Left lung (tissue), 10 donors: Measurements from ENCODE around the gene HOXA4. TPM values are rescaled to one million over a fixed set of nuclear protein-coding genes. Genes with fewer than 3 reads are reported as not detected.

ENCODE experiments used
- ATAC-seq: fragments of 200-7000 bp; cut with Tn5 transposase; one replicate; pipeline ENCODE4 v1.9.1; 2020; ENCODE audit warnings: moderate library complexity
- DNase-seq, 4 donors: peaks; one replicate each; pipeline ENCODE4 v3.0.0-alpha.2; 2013 to 2020
- H3K27ac ChIP-seq, 2 donors: fragments of 200-600 bp; sonication (generic) in 1 of 2; one replicate each; pipeline versions ENCODE4 v1.5.0 to v1.8.0; 2020 to 2021
- H3K27me3 ChIP-seq, 2 donors: fragments of 200-600 bp; sonication (generic) in 1 of 2; one replicate each; pipeline versions ENCODE4 v1.5.0 to v1.8.0; 2020 to 2021
- H3K36me3 ChIP-seq, 2 donors: fragments of 200-600 bp; sonication (generic) in 1 of 2; one replicate each; pipeline versions ENCODE4 v1.5.0 to v1.8.0; 2020 to 2021
- H3K4me1 ChIP-seq, 2 donors: fragments of 200-600 bp; one replicate each; pipeline ENCODE4 v1.8.0; 2021
- H3K4me3 ChIP-seq, 2 donors: fragments of 200-600 bp; sonication (generic) in 1 of 2; one replicate each; pipeline versions ENCODE4 v1.5.0 to v1.8.0; 2020 to 2021; ENCODE audit warnings: mild to moderate bottlenecking in 1 of 2
- H3K9me3 ChIP-seq, 2 donors: fragments of 200-600 bp; sonication (generic) in 1 of 2; one replicate each; pipeline versions ENCODE4 v1.5.0 to v1.8.0; 2020 to 2021
- CTCF ChIP-seq, 2 donors: fragments of 200-600 bp; sonication (generic) in 1 of 2; IDR thresholded peaks; one replicate each; pipeline versions ENCODE4 v1.5.0 to v1.8.0; 2021; ENCODE audit warnings: antibody characterized with exemption in 2 of 2
- intact Hi-C, 2 donors: fragments of 100-400 bp; cut with DNase I; formaldehyde crosslinking; loops; one replicate each; pipeline versions ENCODE4 v1.11.2 to v1.14.2; 2022
- polyA plus RNA-seq, 6 donors: library from polyadenylated mRNA; unstranded; fragments of 120-200 nt; gene quantifications; one replicate each; pipeline ENCODE4 v1.2.1, GENCODE V29; 2013; ENCODE audit not compliant: insufficient read length in 6 of 6
- total RNA-seq, 2 donors: library from RNA; stranded (reverse); fragmentation: NEBNext Ultra II Directional; extraction: Animal tissue kit (Norgen Biotek cat#: 25700); gene quantifications; one replicate each; pipeline ENCODE4 v1.2.1, GENCODE V29; 2021
- donor health status: DM: no; HTN: yes; CAD: no.
- donor health status: DM: no; HTN: no; CAD: no.

Gene HOXA4
- total and polyA plus RNA-seq, 8 donors: 3.4 to 35.8 (median 34.1) TPM

GRCh38 chr7:27158436-27159265 lies 28.1 kb upstream of the HOXA4 start:
- H3K4me3 ChIP-seq: no peak overlapping the region
- ATAC-seq: no peak
- H3K27ac ChIP-seq: no peak overlapping the region
- DNase-seq: peak in 2 of 4 donors; percentile 28 to 70
- intact Hi-C loops: no loop called here
- H3K9me3 ChIP-seq: no peaks in the 10 kb centered on the region
- H3K36me3 ChIP-seq: no peaks in the 10 kb centered on the region
- peaks cover 5 to 40% of the 10 kb centered on the region in 2 donors for H3K4me1 ChIP-seq
- H3K27me3 ChIP-seq: peaks cover 76 to 100% of the 10 kb centered on the region in 2 donors
- TF ChIP-seq CTCF (IDR thresholded peaks at IDR 0.05): no peak

GRCh38 chr7:27157702-27158431 lies 27.3 kb upstream of the HOXA4 start:
- no peak for ATAC-seq
- Histone ChIP-seq H3K4me1 (peaks cover 5 to 33% of the 10 kb centered on the region in 2 donors), H3K9me3 (no peaks in the 10 kb centered on the region), H3K27me3 (peaks cover 79 to 100% of the 10 kb centered on the region in 2 donors), H3K36me3 (no peaks in the 10 kb centered on the region), H3K27ac (no peak overlapping the region), H3K4me3 (no peak overlapping the region)
- intact Hi-C loops: no loop called here
- peak in 2 of 4 donors; percentile 27 to 44 for DNase-seq
- no peak for TF ChIP-seq CTCF (IDR thresholded peaks at IDR 0.05)

GRCh38 chr7:27156916-27157701 lies 26.6 kb upstream of the HOXA4 start:
- no peaks in the 10 kb centered on the region for H3K9me3 ChIP-seq
- H3K4me1 ChIP-seq: peaks cover 5 to 34% of the 10 kb centered on the region in 2 donors
- TF ChIP-seq CTCF (IDR thresholded peaks at IDR 0.05): no peak
- no peaks in the 10 kb centered on the region for H3K36me3 ChIP-seq
- peak overlapping the region; percentile 46 to 52 for H3K4me3 ChIP-seq
- peak overlapping the region in 1 of 2 donors; percentile 75 for H3K27ac ChIP-seq
- peaks cover 86 to 100% of the 10 kb centered on the region in 2 donors for H3K27me3 ChIP-seq
- ATAC-seq (no peak), DNase-seq (peak in 2 of 4 donors; percentile 31 to 47)
- intact Hi-C loops: no loop called here

GRCh38 chr7:27156508-27156898 lies 25.9 kb upstream of the HOXA4 start, which contains the start of gene HOXA7:
Gene HOXA7 (minus strand): TSS chr7:27156675. CDS start chr7:27156545, 130 bp downstream.
- Histone ChIP-seq H3K4me1 (peaks cover 5 to 35% of the 10 kb centered on the region in 2 donors), H3K4me3 (peak within 1 kb of the TSS; percentile 46 to 52), H3K27me3 (peaks cover 88 to 100% of the 10 kb centered on the region in 2 donors), H3K9me3 (no peaks in the 10 kb centered on the region), H3K36me3 (no peaks in the 10 kb centered on the region), H3K27ac (peak within 1 kb of the TSS; percentile 58 to 75)
- ATAC-seq (peak; percentile 20), DNase-seq (peak in 3 of 4 donors; percentile 63 to 88 (median 72))
- intact Hi-C loops: no loop called here
- TF ChIP-seq CTCF (IDR thresholded peaks at IDR 0.05): no peak
